HepG2 (cell line): ENCODE results near the gene CD1B. TPM values are rescaled to one million over a fixed set of nuclear protein-coding genes. Genes with fewer than 3 reads are reported as not detected.

Experiments
- ATAC-seq: fragments of 200-7000 bp; cut with Tn5 transposase; 3 replicates; pipeline ENCODE4 v1.9.1; 2020; ENCODE audit warnings: mild to moderate bottlenecking, moderate library complexity
- BruUV-seq: library from RNA; stranded (reverse); fragments of 400-500 nt; replicated peaks from 2 replicates; lab custom pipeline; 2021; lab: Mats Ljungman, UMichigan
- CTCF ChIA-PET: fragments of 300-600 bp; formaldehyde crosslinking; extraction: SDS; loops from one replicate; lab custom pipeline; 2021; ENCODE audit warnings: low total read pairs, inconsistent platforms, low intra/inter-chr PET ratio; lab: Yijun Ruan, JAX
- POLR2A ChIA-PET: fragments of 350-600 bp; sonication (Branson Sonifier 250); formaldehyde crosslinking; loops from one replicate; lab custom pipeline; 2020; ENCODE audit warnings: antibody characterized with exemption, inconsistent platforms; lab: Yijun Ruan, JAX
- DNase-seq: peaks from one replicate; pipeline ENCODE4 v3.0.0-alpha.2; 2015; ENCODE audit warnings: low spot score
- FAIRE-seq: peaks from 3 replicates; lab custom pipeline; 2011; peaks lifted over from hg19 to GRCh38; lab: Jason Lieb, UNC
- H2AFZ ChIP-seq: one replicate; pipeline ENCODE4 v1.6.1; 2011; ENCODE audit warnings: low read length, inconsistent platforms
- H3K27ac ChIP-seq: fragments of 300-600 bp; 3 replicates; pipeline ENCODE4 v1.8.0; 2011; ENCODE audit warnings: mixed run types, mild to moderate bottlenecking, mixed read lengths, low read length, inconsistent platforms; ENCODE audit not compliant: insufficient read depth; ENCODE audit errors: extremely low read length
- H3K27me3 ChIP-seq, 2 experiments: fragments of 200-600 bp in 1 of 2; 2 replicates in 1 of 2; 3 replicates in 1 of 2; pipeline versions ENCODE4 v1.6.0 to v1.8.0; 2011; ENCODE audit warnings: low read length in 2 of 2, mild to moderate bottlenecking in 2 of 2, moderate library complexity in 2 of 2, inconsistent platforms in 1 of 2; ENCODE audit not compliant: insufficient read depth in 2 of 2, control insufficient read depth in 1 of 2
- H3K36me3 ChIP-seq, 2 experiments: fragments of 200-600 bp in 1 of 2; replicated peaks in 1 of 2; 2 replicates in 1 of 2; 3 replicates in 1 of 2; pipeline versions ENCODE4 v1.5.1 to v1.8.0; 2011; ENCODE audit warnings: low read length in 2 of 2, inconsistent platforms in 1 of 2; ENCODE audit not compliant: insufficient read depth in 2 of 2, control insufficient read depth in 1 of 2
- H3K4me1 ChIP-seq: 2 replicates; pipeline ENCODE4 v1.5.1; 2012; ENCODE audit warnings: low read length, inconsistent platforms; ENCODE audit not compliant: insufficient read depth
- H3K4me2 ChIP-seq: 2 replicates; pipeline ENCODE4 v1.6.0; 2011; ENCODE audit warnings: low read depth, low read length, inconsistent platforms
- H3K4me3 ChIP-seq, 3 experiments: fragments of 200-600 bp in 1 of 3; sonication (generic), shearing (Covaris generic) in 1 of 3; replicated peaks in 1 of 3; 2 replicates each; pipeline ENCODE4 v1.5.1; 2011 to 2016; ENCODE audit warnings: low read length in 3 of 3, inconsistent platforms in 2 of 3, low read depth in 2 of 3, mild to moderate bottlenecking in 2 of 3, control low read depth in 1 of 3, mixed read lengths in 1 of 3; ENCODE audit not compliant: insufficient read depth in 1 of 3
- H3K79me2 ChIP-seq: one replicate; pipeline ENCODE4 v1.6.1; 2011; ENCODE audit warnings: low read length, inconsistent platforms; ENCODE audit not compliant: insufficient read depth
- H3K9ac ChIP-seq: 2 replicates; pipeline ENCODE4 v1.6.0; 2011; ENCODE audit warnings: mild to moderate bottlenecking, low read depth, low read length, inconsistent platforms; ENCODE audit not compliant: insufficient read depth
- H3K9me3 ChIP-seq: 2 replicates; pipeline ENCODE4 v1.5.1; 2012; ENCODE audit warnings: mild to moderate bottlenecking, low read length
- H4K20me1 ChIP-seq: 2 replicates; pipeline ENCODE4 v1.6.0; 2011; ENCODE audit warnings: inconsistent platforms, mild to moderate bottlenecking, low read length, moderate library complexity; ENCODE audit not compliant: insufficient read depth
- ATF7 ChIP-seq, 2 experiments: fragments of 450-650 bp in 1 of 2; sonication (generic) in 1 of 2; formaldehyde crosslinking in 1 of 2; IDR thresholded peaks; 2 replicates each; pipeline versions ENCODE4 v1.4.0 to v1.6.1; 2016 to 2020; ENCODE audit warnings: antibody characterized with exemption in 1 of 2, mild to moderate bottlenecking in 1 of 2, missing genetic modification reagents in 1 of 2
- FOXA1 ChIP-seq, 2 experiments: fragments of 450-650 bp in 1 of 2; sonication (generic) in 1 of 2; formaldehyde crosslinking in 1 of 2; IDR thresholded peaks; 2 replicates each; pipeline versions ENCODE4 v1.4.0 to v1.6.1; 2016 to 2020; ENCODE audit warnings: missing genetic modification reagents in 1 of 2
- HNF1A ChIP-seq, 2 experiments: sonication (generic) in 1 of 2; formaldehyde crosslinking in 1 of 2; IDR thresholded peaks; 2 replicates each; pipeline versions ENCODE4 v1.4.0 to v1.6.1; 2016 to 2020; ENCODE audit warnings: borderline replicate concordance in 1 of 2, low read depth in 1 of 2, mild to moderate bottlenecking in 1 of 2, missing genetic modification reagents in 1 of 2
- KDM1A ChIP-seq: IDR thresholded peaks from 2 replicates; pipeline ENCODE4 v1.6.1; 2016; ENCODE audit warnings: missing compliant biosample characterization
- SKI ChIP-seq: fragments of 450-650 bp; IDR thresholded peaks from one replicate; pipeline ENCODE4 v1.6.1; 2018; ENCODE audit warnings: mild to moderate bottlenecking; ENCODE audit not compliant: partially characterized antibody
- ZNF318 ChIP-seq: sonication (generic); formaldehyde crosslinking; IDR thresholded peaks from 2 replicates; pipeline ENCODE4 v1.4.0; 2020; ENCODE audit warnings: mild to moderate bottlenecking, missing genetic modification reagents
- ZNF329 ChIP-seq: sonication (generic); formaldehyde crosslinking; IDR thresholded peaks from 2 replicates; pipeline ENCODE4 v1.9.0; 2021; ENCODE audit warnings: low read depth, mild to moderate bottlenecking, missing genetic modification reagents
- ZNF891 ChIP-seq: sonication (generic); formaldehyde crosslinking; IDR thresholded peaks from 2 replicates; pipeline ENCODE4 v1.5.0; 2020; ENCODE audit warnings: mild to moderate bottlenecking, missing genetic modification reagents
- in situ Hi-C: cut with HindIII; loops from 2 replicates; pipeline ENCODE4 v1.10.0; 2017; ENCODE audit warnings: low pct_unique_long_range_greater_than_20kb; ENCODE audit not compliant: extremely low pct_ligation_motif_present
- intact Hi-C: fragments of 100-400 bp; cut with micrococcal nuclease; formaldehyde crosslinking; loops from one replicate; pipeline ENCODE4 v1.10.0; 2022; ENCODE audit not compliant: unreplicated experiment
- polyA plus RNA-seq, 8 experiments: library from polyadenylated mRNA; depleted of rRNA in 3 of 8; stranded (reverse) in 7 of 8; unstranded in 1 of 8; fragments of >200 nt; fragmentation: Illumina TruSeq in 4 of 8; extraction: Trizol in 4 of 8; gene quantifications; 2 replicates each; pipeline versions ENCODE4 v1.2.1 to v1.2.3, GENCODE V29; 2011 to 2016; ENCODE audit warnings: low read depth in 4 of 8, missing spikeins in 1 of 8, mixed read lengths in 1 of 8; ENCODE audit not compliant: insufficient read depth in 1 of 8
- total RNA-seq, 5 experiments: library from RNA; depleted of rRNA; stranded (reverse); fragments of >200 nt; fragmentation: Illumina TruSeq; extraction: Trizol; gene quantifications; 2 replicates each; pipeline ENCODE4 v1.2.3, GENCODE V29; 2016; ENCODE audit warnings: low read depth in 1 of 5
- TF ChIP-seq, protein P1 (sequence below): sonication (generic); formaldehyde crosslinking; IDR thresholded peaks from 2 replicates; pipeline ENCODE4 v1.5.0; 2020; ENCODE audit warnings: missing genetic modification reagents
- TF ChIP-seq, protein P2 (sequence below): IDR thresholded peaks from 2 replicates; pipeline ENCODE4 v1.6.1; 2016

The CD1B gene
- total and polyA plus RNA-seq, 2 of the 13 experiments (the other 11 are each of a cell fraction or from before 2014, with no cell fraction given): not detected

GRCh38 chr1:158366783-158367182, 35.5 kb upstream of the CD1B start:
- H3K4me2 ChIP-seq: no peak overlapping the region
- H3K9me3 ChIP-seq: peaks cover 90% of the 10 kb centered on the region
- POLR2A ChIA-PET: no interaction called here
- DNase-seq: no peak
- no TSS peak for BruUV-seq
- in situ Hi-C loops (no loop called here), intact Hi-C loops (no loop called here)
- no peak overlapping the region for H3K27ac ChIP-seq
- FAIRE-seq: no peak
- CTCF ChIA-PET: no interaction called here
- H3K79me2 ChIP-seq: no peaks in the 10 kb centered on the region
- H4K20me1 ChIP-seq: no peaks in the 10 kb centered on the region
- no peak for ATAC-seq
- H3K4me3 ChIP-seq: no peak overlapping the region
- no peaks in the 10 kb centered on the region for H3K4me1 ChIP-seq
- no peak overlapping the region for H2AFZ ChIP-seq
- H3K36me3 ChIP-seq: no peaks in the 10 kb centered on the region
- no peaks in the 10 kb centered on the region for H3K27me3 ChIP-seq
- no peak overlapping the region for H3K9ac ChIP-seq
- TF ChIP-seq ZNF329: no peak
- TF ChIP-seq, protein P1, sequence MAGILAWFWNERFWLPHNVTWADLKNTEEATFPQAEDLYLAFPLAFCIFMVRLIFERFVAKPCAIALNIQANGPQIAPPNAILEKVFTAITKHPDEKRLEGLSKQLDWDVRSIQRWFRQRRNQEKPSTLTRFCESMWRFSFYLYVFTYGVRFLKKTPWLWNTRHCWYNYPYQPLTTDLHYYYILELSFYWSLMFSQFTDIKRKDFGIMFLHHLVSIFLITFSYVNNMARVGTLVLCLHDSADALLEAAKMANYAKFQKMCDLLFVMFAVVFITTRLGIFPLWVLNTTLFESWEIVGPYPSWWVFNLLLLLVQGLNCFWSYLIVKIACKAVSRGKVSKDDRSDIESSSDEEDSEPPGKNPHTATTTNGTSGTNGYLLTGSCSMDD (CRISPR knock-in tag): no peak
- TF ChIP-seq ATF7 (IDR thresholded peaks at IDR 0.05): no peak
- no peak for TF ChIP-seq ATF7 (CRISPR knock-in tag; IDR thresholded peaks at IDR 0.05)
- no peak for TF ChIP-seq ZNF318 (CRISPR knock-in tag)
- TF ChIP-seq, protein P2, sequence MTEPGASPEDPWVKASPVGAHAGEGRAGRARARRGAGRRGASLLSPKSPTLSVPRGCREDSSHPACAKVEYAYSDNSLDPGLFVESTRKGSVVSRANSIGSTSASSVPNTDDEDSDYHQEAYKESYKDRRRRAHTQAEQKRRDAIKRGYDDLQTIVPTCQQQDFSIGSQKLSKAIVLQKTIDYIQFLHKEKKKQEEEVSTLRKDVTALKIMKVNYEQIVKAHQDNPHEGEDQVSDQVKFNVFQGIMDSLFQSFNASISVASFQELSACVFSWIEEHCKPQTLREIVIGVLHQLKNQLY (CRISPR knock-in tag): no peak
- TF ChIP-seq KDM1A (CRISPR knock-in tag): no peak
- no peak for TF ChIP-seq HNF1A (IDR thresholded peaks at IDR 0.05; ENCODE audit: low read depth)
- no peak for TF ChIP-seq HNF1A (CRISPR knock-in tag; IDR thresholded peaks at IDR 0.05; ENCODE audit: borderline replicate concordance)
- TF ChIP-seq ZNF891 (CRISPR knock-in tag): no peak
- no peak for TF ChIP-seq SKI
- TF ChIP-seq FOXA1 (IDR thresholded peaks at IDR 0.05): no peak
- TF ChIP-seq FOXA1 (CRISPR knock-in tag; IDR thresholded peaks at IDR 0.05): no peak
